Activated B cell treated with CpG ODN at 0.5 μM for 24 hours (primary cell): Measurements from ENCODE around the gene SCYGR1. TPM values are rescaled to one million over a fixed set of nuclear protein-coding genes. Genes with fewer than 3 reads are reported as not detected.
"Not testable (repeated sequence)": the region's sequence is repeated elsewhere in the genome, so short reads cannot be mapped to it uniquely, and the experiment has no call there.

ENCODE experiments used
- ATAC-seq: fragments of 200-7000 bp; cut with Tn5 transposase; one replicate; pipeline ENCODE4 v1.10.0; 2021; ENCODE audit warnings: low read depth, mild to moderate bottlenecking, moderate library complexity
- CTCF ChIA-PET: fragments of 350-600 bp; sonication (Branson Sonifier 250); formaldehyde crosslinking; loops from one replicate; lab custom pipeline; 2021; ENCODE audit warnings: antibody characterized with exemption; lab: Charles Lee
- POLR2A ChIA-PET: fragments of 350-600 bp; sonication (Branson Sonifier 250); formaldehyde crosslinking; loops from one replicate; lab custom pipeline; 2021; ENCODE audit warnings: antibody characterized with exemption; lab: Charles Lee
- DNase-seq: peaks from one replicate; pipeline ENCODE4 v3.0.0; 2022
- H3K27ac Mint-ChIP-seq: one replicate; pipeline ENCODE4 v1.8.0; 2020; ENCODE audit warnings: mixed read lengths
- H3K27me3 Mint-ChIP-seq: one replicate; pipeline ENCODE4 v1.8.0; 2021; ENCODE audit warnings: mixed read lengths
- H3K36me3 Mint-ChIP-seq: one replicate; pipeline ENCODE4 v1.8.0; 2021; ENCODE audit warnings: low read depth, mixed read lengths
- H3K4me1 Mint-ChIP-seq: one replicate; pipeline ENCODE4 v1.8.0; 2021; ENCODE audit warnings: mixed read lengths
- H3K4me3 Mint-ChIP-seq: one replicate; pipeline ENCODE4 v1.8.0; 2020; ENCODE audit warnings: mild to moderate bottlenecking, mixed read lengths
- H3K9me3 Mint-ChIP-seq: one replicate; pipeline ENCODE4 v1.8.0; 2020; ENCODE audit warnings: mixed read lengths
- intact Hi-C: fragments of 100-400 bp; cut with micrococcal nuclease; formaldehyde crosslinking; loops from one replicate; pipeline ENCODE4 v1.15.1; 2024
- total RNA-seq: library from RNA; stranded (reverse); gene quantifications from 2 replicates; pipeline ENCODE4 v1.2.3, GENCODE V29; 2022
- TF ChIP-seq, protein P1 (sequence below): fragments of 200-600 bp; IDR thresholded peaks from one replicate; pipeline ENCODE4 v1.8.0; 2022; ENCODE audit warnings: antibody characterized with exemption, mild to moderate bottlenecking

SCYGR1 gene
- total RNA-seq, 1 donor from 2014 or later, result not detected

DNA sequence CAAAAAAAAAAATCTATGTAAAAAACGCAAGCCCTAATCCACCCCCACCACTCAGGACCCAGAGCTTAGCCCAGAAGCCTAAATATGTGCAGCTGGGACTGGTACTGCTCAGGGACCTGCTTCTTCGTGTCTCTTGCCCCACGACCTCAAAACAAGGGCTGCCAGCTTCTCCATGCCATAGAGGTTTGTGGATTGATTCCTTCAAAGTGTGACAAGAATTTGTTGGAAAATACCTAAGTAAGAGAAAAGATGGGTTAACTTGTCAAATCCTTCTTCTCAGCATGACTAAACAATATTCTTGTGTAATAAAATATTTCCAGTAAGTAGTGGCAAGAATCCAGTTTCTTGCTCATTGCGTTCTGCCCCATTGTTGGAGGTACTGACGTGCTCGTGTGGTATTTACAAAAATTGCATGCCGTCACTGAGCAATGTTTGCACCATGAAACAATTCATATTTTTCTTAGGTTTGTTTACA, 825 bp upstream of the SCYGR1 start:
- Mint-ChIP-seq H3K27me3 (no peaks in the 10 kb centered on the region), H3K27ac (no peak overlapping the region), H3K36me3 (no peaks in the 10 kb centered on the region), H3K9me3 (no peaks in the 10 kb centered on the region), H3K4me1 (peaks cover 45% of the 10 kb centered on the region), H3K4me3 (no peak overlapping the region)
- intact Hi-C loops, result no loop called here
- no peak for DNase-seq
- ChIA-PET POLR2A (no interaction called here), CTCF (no interaction called here)
- TF ChIP-seq, protein P1, sequence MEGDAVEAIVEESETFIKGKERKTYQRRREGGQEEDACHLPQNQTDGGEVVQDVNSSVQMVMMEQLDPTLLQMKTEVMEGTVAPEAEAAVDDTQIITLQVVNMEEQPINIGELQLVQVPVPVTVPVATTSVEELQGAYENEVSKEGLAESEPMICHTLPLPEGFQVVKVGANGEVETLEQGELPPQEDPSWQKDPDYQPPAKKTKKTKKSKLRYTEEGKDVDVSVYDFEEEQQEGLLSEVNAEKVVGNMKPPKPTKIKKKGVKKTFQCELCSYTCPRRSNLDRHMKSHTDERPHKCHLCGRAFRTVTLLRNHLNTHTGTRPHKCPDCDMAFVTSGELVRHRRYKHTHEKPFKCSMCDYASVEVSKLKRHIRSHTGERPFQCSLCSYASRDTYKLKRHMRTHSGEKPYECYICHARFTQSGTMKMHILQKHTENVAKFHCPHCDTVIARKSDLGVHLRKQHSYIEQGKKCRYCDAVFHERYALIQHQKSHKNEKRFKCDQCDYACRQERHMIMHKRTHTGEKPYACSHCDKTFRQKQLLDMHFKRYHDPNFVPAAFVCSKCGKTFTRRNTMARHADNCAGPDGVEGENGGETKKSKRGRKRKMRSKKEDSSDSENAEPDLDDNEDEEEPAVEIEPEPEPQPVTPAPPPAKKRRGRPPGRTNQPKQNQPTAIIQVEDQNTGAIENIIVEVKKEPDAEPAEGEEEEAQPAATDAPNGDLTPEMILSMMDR, result no peak
- ATAC-seq, result no peak

- H3K4me3 Mint-ChIP-seq, result no peak overlapping the region
- H3K27me3 Mint-ChIP-seq, result no peaks in the 10 kb centered on the region
- no peaks in the 10 kb centered on the region for H3K36me3 Mint-ChIP-seq
- DNase-seq (no peak), ATAC-seq (no peak)
- H3K4me1 Mint-ChIP-seq, result peaks cover 36% of the 10 kb centered on the region
- ChIA-PET CTCF (interaction anchor here (1.0 to 1.3 kb wide), 2 partner anchors 19 to 85 kb away, joined by 3 to 4 read pairs; partner anchors contain the start of gene AGFG1), POLR2A (interaction anchor here (0.5 to 1.4 kb wide), 5 partner anchors 7 to 113 kb away, joined by 3 to 9 read pairs (median 3); no protein-coding TSS in a partner anchor)
- TF ChIP-seq, protein P1, result no peak
- intact Hi-C loops, result no loop called here
- peaks cover 3% of the 10 kb centered on the region for H3K9me3 Mint-ChIP-seq
- peak overlapping the region; percentile 89 for H3K27ac Mint-ChIP-seq
Measured at GRCh38 chr2:227386630-227387029, 1.1 kb downstream of the SCYGR1 start.

- TF ChIP-seq, protein P1, result no peak
- POLR2A ChIA-PET, result interaction anchor here (1.5 kb wide), 1 partner anchor 59 kb away, joined by 3 read pairs; the partner anchor contains the start of gene MFF
- H3K36me3 Mint-ChIP-seq, result no peaks in the 10 kb centered on the region
- no peak overlapping the region for H3K4me3 Mint-ChIP-seq
- peaks cover 36% of the 10 kb centered on the region for H3K4me1 Mint-ChIP-seq
- CTCF ChIA-PET, result no interaction called here
- H3K27me3 Mint-ChIP-seq, result no peaks in the 10 kb centered on the region
- peaks cover 3% of the 10 kb centered on the region for H3K9me3 Mint-ChIP-seq
- no peak for DNase-seq
- H3K27ac Mint-ChIP-seq, result peak overlapping the region; percentile 63
- intact Hi-C loops, result loop anchor here (2.0 kb wide), 1 partner anchor 21 kb away; no protein-coding TSS in a partner anchor
- ATAC-seq, result no peak
Measured at GRCh38 chr2:227383686-227384085, 4.1 kb downstream of the SCYGR1 start.

- H3K36me3 Mint-ChIP-seq, ATAC-seq, H3K4me3 Mint-ChIP-seq, DNase-seq, H3K9me3 Mint-ChIP-seq, H3K27me3 Mint-ChIP-seq, intact Hi-C loops, CTCF ChIA-PET: not testable (repeated sequence)
- H3K27ac Mint-ChIP-seq, result peak overlapping the region; percentile 1
- peaks cover 30% of the 10 kb centered on the region for H3K4me1 Mint-ChIP-seq
- POLR2A ChIA-PET, result interaction anchor here (0.6 to 1.5 kb wide), 2 partner anchors 57 to 77 kb away, joined by 3 read pairs; partner anchors contain the start of gene MFF
Measured at GRCh38 chr2:227382241-227382835, 5.4 kb downstream of the SCYGR1 start.

- intact Hi-C loops, result no loop called here
- H3K27me3 Mint-ChIP-seq, result peaks cover 3% of the 10 kb centered on the region
- DNase-seq (no peak), ATAC-seq (no peak)
- H3K36me3 Mint-ChIP-seq, result no peaks in the 10 kb centered on the region
- CTCF ChIA-PET, result interaction anchor here (0.5 kb wide), 1 partner anchor 163 kb away, joined by 3 read pairs; no protein-coding TSS in a partner anchor
- H3K4me1 Mint-ChIP-seq, result peaks cover 13% of the 10 kb centered on the region
- no peak within 1 kb of the TSS for H3K27ac Mint-ChIP-seq
- TF ChIP-seq, protein P1, result no peak
- POLR2A ChIA-PET, result no interaction called here
- peaks cover 3% of the 10 kb centered on the region for H3K9me3 Mint-ChIP-seq
- H3K4me3 Mint-ChIP-seq, result no peak within 1 kb of the TSS
Measured at GRCh38 chr2:227379095-227379494, 8.7 kb downstream of the SCYGR1 start, which contains the start of gene TM4SF20. TM4SF20 (minus strand) TSS chr2:227379306; CDS start chr2:227379268, 38 bp downstream.
